Stimulated activated CD4-positive, alpha-beta T cell treated with anti-CD3 and anti-CD28 coated beads, Interleukin-2, amount 100 ng/mL, for 24 hours (primary cell): ENCODE measurements around the gene SVOP.
"Not testable (repeated sequence)": the region's sequence is repeated elsewhere in the genome, so short reads cannot be mapped to it uniquely, and the experiment has no call there.

Source experiments
- DNase-seq, 2 donors: peaks; one replicate each; pipeline ENCODE4 v3.0.0-alpha.2; 2020

The SVOP gene

DNA sequence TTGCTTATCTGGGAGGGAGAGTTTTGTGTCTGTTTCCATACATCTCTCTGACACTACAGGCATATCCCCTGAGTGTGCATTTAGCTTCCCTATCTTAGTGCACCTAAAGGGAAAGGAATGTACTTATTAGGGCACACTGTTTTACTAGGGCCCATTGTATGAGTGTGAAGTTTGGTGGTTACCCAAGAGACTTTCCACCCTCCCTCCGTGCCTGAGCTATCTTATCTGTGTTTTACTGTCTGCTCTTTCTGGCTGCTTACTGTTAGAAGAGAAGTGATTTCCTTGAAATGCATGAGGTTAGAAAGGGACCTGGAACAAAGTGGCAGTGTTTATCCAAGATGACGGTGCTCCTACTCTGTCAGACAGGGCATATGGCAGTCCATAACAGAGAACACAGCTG is 8.5 kb upstream of the SVOP start:
- no peak for DNase-seq

DNA sequence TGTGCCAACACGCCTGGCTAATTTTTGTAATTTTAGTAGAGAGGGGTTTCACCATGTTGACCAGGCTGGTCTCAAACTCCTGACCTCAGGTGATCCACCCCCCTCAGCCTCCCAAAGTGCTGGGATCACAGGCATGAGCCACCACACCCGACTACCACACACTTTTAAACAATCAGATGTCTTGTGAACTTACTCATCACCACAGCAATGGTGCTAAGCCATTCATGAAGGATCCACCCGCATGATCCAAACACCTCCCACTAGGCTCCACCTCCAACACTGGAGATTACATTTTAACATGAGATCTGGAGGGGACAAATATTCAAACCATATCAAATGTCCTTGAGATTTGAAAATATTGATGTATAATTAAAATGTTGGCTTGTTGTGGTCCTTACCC is 7.8 kb upstream of the SVOP start:
- not testable (repeated sequence) for DNase-seq

DNA sequence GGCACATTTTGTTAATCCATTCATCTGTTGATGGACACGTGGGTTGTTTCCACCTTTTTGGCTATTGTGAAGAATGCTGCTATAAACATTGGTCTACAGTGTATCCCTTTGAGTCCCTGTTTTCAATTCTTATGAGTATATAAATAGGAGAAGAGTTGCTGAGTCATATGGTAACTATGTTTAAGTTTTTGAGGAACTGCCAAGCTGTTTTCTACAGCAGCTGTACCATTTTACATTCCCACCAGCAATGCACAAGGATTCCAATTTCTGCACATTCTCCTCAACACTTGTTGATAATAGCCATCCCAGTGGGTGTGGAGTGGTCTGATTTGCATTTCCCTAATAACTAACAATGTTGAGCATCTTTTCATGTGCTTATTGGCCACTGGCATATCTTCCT is 6.9 kb upstream of the SVOP start:
- DNase-seq: no peak

DNA sequence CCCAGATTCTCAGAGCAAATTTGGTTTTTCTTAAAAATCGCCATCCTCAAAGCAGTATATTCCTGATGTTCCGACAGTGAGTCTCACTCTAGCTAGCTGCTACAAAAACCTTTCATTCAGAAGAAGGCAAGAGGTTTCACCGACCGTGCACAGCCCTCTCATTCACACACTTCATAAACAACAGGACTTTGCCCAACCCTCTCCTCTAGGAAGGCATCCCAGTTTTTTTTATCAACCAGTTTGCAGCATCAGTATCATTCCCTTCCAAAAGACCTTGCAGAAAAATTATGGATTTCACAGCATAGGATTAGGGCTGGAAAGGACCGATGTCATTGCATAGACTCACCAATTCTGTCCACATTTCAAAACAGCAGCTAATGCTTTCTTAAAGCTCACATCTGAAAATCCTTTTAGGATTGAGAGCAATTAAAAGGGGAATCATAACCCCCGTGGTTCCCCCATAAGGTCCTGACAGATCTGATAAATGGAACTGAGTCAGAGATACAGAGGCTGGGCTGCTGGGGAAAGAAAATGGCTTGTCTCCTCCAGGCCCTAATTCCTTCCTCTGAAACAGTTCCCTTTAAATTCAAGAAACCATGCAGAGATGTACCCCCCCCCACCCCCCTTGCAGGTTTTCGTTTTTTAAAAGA is 597 bp downstream of the SVOP start:
- DNase-seq: no peak

DNA sequence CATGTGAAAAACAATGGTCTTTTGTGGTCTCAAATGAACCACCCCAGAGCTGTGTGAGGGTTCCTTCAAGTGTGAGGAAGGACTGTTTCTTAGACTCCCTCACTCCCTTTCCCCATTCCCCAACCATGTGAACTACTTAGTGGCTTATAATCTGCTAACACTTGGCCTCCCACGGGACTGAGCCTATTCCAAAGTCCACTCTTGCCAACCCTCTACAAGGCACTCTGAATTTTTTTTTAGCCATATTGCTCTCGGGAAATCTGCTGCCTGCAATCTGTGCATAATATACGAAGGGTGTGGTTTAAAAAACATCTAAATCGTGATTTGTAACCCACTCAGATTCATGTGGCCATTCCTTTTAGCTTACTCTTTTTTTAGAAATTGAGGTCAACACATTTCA is 2.6 kb downstream of the SVOP start:
- no peak for DNase-seq

DNA sequence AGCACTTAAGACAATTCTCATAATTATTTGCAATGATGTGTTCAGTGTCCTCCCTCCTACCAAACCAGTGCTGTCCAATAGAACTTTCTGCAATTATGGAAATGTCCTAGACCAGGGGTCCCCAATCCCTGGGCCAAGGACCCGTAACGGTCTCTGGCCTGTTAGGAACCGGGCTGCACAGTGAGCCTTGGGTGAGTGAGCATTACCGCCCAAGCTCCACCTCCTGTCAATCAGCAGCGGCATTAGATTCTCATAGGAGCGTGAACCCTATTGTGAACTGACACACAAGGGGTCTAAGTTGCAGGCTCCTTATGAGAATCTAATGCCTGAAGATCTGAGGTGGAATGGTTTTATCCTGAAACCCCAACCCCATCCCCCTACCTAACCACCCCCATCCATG is 3.9 kb downstream of the SVOP start:
- no peak for DNase-seq

DNA sequence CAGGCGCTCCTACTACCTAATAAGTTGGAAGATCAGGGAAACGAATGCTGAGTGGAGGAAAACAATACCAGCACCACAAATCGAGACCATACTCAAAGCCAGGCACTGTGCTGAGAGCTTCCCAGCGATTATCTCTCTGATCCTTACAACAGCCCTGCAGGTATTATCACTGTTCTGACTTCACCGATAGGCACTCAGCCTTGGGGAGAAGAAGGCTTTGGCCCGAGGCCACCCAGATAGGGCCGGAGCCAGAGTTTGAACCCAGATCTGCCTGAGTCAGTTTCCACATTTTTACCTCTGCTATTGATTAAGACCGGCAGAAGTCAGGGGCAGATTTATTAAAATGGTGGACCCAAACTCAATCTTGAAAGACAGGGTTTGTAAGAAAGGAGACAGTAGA is 4.9 kb downstream of the SVOP start:
- no peak for DNase-seq

DNA sequence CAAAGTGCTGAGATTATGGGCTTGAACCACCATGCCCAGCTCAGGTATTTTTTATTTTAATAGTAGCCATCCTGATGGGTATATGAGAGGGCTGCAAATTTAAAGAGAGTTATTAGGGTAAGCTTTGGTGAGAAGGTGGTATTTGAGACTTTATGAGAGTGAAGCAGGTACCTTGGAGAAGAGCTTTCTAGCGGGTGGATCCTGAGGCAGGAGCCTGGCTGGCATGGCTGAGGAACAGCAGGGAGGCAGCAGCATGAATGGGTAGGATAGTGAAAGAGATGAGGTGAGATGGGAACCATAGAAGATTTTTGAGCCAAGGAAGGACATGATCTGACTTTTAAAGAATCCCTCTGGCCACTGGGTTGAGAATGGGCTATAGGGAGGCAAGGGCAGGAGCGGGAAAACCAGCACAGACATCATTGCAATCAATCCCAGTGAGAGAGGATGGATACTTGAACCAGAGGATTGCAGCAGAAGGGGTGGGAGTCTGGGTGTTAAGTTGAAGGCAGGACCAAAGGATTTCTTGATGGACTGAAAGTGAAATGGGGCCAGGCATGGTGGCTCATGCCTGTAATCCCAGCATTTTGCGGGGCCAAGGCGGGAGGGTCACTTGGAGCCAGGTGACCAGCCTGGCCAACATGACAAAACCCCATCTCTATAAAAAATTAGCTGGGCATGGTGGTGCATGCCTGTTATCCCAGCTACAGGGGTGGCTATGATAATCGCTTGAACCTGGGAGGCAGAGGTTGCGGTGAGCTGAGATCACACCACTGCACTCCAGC is 5.7 kb downstream of the SVOP start:
- no peak for DNase-seq

DNA sequence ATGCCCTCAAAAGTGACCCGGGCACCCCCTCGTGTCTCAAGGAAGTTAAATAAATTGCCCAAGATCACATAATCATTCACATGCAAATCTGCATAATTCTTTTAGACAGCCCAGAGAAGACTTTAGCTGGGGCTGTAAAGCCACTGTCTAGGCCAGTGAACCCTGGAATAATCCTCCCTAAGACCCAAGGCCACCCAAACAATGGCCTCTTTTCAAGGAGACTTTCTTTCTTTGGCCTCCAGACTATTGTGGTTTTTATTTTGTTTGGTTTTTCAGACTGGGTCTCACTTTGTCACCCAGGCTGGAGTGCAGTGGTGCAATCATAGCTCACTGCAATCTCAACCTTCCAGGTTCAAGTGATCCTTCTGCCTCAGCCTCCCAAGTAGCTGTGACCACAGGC is 10.6 kb downstream of the SVOP start:
- DNase-seq: no peak

DNA sequence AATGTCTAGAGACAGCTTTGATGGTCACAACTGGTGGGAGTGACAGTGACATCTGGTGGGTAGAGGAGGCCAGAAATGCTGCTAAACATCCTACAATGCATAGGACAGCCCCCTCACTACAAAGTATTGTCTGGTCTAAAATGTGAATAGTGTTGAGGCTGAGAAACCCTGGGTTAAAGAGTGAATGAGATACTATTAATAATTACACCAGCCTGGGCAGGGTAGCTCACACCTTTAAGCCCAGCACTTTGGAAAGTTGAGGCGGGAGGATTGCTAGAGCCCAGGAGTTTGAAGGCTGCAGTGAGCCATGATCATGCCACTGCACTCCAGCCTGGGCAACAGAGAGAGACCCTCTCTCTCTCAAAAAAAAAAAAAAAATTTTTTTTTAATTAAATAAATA is 11.1 kb downstream of the SVOP start:
- DNase-seq: no peak

DNA sequence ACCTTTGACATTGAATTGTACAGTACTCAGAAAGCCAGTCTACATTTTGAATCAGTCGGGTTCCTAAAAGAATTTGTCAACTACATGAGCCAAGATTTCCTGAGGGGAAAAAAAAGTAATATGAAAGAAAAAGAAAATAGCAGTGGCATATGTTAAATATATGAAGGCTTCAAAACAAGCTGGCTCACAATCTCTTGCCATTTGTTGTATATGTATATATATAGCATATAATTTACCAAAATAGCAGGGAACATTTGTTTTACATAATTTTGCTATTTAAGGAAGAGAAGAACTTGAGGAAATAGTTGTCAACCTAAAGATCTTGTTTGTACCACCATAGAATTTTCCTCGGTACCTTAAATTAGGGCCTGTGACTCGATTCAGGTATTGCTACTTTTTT is 16.9 kb downstream of the SVOP start:
- no peak for DNase-seq

DNA sequence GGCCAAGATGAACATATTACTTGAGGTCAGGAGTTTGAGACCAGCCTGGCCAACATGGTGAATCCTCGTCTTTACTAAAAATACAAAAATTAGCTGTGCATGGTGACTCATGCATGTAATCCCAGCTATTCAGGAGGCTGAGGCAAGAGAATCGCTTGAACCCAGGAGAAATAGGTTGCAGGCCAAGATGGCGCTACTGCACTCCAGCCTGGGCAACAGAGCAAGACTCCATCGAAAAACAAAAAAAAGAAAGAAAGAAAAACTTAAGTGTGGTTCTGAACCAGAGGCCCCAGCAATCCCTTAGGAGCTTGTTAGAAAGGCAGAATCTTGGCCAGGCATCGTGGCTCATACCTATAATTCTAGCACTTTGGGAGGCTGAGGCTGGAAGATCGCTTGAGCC is 24.5 kb downstream of the SVOP start:
- no peak for DNase-seq

DNA sequence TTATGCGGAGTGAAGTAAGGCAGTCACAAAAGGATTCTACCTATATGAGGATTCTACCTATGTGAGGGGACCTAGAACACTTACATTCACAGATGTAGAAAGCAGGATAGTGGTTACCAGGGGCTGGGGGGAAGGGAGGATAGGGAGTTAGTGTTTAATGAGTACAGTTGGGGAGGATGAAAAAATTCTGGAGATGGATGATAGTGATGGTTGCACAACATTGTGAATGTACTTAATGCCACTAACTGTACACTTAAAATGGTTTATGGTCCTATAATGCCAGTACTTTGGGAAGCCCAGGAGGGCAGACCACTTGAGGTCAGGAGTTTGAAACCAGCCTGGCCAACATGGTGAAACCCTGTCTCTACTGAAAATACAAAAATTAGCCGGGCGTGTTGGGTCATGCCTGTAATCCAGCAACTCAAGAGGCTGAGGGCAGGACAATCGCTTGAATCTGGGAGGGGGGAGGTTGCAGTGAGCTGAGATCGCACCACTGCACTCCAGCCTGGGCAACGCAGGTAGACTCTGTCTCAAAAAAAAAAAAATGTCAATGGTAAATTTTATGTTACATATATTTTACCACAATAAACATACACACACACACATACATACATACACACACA is 25.4 kb downstream of the SVOP start:
- DNase-seq: no peak

DNA sequence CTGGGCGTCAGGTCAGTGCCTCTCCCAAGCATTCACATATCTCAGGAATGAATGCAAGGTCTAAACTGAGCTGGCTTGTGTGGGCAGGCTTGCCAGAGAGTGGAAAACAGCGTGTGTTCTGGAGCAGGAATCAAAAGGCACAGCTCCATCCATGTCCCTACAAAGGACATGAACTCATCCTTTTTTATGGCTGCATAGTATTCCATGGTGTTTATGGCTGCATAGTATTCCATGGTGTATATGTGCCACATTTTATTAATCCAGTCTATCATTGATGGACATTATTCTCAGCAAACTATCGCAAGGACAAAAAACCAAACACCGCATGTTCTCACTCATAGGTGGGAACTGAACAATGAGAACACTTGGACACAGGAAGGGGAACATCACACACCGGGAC is 30.8 kb downstream of the SVOP start:
- not testable (repeated sequence) for DNase-seq

DNA sequence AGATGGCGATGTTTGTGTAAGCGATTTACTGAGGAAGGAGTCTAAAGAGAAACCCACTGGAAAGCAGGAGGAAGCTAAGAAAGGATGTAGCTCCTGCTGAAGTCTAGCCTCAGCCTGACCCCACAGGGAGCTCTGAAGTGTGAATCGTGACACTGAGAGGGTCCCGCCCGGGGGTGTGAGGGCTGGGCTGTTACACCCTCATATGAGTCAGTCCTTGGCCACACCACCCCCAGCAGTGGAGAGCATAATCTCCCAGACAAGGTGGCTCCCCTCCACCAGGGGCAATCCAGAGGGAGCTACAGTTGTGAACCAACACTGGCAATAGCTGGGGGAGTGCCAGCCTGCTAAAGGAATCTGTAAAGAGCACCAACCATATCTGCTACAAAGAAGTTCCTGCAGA is 31.5 kb downstream of the SVOP start:
- no peak for DNase-seq

DNA sequence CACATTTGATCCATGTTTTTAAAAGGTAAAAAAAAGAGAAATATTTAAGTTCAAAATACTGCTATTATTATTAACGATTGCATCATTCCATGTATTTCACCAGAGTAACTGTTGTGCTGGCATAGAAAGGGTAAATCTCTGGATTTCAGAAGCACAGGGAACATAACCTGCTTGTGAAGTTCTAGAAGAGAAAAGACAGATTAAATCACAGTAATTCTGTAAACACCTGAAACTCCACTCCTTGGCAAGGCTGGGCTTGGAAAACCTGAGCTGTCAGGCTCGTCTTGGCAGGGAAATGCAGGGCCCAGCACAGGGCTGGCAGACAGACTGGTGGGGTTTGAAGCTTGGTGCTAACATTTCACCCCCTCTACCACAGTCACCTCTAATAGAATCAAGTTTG is 35.1 kb downstream of the SVOP start:
- DNase-seq: no peak

DNA sequence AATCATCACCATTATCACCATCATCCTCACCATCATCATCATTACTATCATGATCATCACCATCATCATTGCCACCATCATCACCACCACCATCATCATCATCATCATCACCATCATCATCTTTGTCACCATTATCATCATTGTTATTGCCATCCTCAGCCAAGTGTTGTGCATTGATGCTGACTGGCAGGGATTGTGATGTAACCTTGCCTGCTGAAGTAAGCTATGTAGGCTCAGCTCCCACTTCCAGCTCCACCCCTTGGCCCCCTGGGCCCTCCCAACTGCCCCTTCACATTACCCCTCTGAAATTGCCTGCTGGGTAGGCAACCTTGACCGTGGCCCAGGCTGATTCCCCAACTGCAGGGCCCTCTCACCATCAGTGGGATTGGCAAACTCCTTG is 37.6 kb downstream of the SVOP start:
- DNase-seq: no peak

DNA sequence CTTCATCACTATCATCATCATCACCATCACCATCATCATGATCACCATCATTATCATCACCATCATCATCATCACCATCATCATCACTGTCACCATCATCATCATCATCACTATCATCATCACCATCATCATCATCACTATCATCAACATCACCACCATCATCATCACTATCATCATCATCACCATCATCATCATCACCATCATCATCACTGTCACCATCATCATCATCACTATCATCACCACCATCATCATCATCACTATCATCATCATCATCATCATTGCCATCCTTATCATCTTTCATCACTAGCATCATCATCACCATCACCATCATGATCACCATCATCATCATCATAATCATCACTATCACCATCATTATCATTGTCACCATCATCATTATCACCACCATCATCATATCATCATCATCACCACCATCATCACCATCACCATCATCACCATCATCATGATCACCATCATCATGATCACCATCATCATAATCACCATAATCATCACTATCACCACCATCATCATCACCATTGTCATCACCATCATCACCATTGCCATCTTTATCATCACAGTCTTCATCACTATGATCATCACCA is 38.1 kb downstream of the SVOP start:
- DNase-seq: no peak

DNA sequence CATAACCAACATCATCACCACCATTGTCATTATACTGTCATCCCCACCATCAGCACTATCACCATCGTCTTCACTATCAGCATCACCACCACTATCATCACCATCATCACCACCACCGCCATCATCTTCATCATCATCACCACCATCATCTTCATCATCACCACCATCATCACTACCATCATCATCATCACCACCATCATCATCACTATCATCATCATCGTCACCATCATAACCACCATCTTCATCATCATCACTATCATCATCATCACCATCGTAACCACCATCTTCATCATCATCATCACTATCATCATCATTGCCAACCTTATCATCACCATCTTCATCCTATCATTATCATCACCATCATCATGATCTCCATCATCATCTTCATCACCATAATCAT is 39.0 kb downstream of the SVOP start:
- no peak for DNase-seq

DNA sequence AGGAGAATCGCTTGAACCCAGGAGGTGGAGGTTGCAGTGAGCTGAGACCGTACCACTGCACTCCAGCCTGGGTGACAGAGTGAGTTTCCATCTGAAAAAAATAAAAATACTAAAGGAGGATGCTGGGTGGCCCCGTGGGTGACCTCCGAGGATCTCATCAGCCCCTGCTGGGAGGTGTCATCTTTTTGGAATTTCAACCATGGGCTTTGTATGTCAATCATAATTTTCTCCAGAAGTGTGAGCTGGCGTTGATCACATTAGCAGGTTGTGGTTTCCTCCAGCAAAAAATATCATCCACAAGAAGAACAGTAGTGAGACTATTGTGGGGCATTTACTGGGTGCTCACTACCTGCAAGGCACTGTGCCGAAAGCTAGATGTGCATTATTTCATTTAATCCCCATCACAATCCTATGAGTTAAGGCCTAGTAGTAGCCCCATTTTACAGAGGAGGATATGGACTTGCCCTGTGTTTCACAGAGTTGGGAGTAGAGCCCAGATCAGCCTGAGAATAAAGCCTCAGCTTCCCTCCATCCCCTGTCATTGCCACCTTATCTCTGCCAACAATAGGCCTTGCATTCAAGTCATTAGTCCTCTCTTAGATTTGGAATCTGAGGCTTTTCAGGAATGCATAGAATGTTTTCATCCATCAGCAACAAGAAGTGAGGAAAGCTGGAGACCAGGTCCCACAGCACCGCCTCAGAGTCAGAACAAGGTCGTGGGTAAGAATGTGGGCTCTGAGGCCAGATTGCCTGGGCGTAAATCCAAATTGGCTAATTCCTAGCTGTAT is 39.8 kb downstream of the SVOP start:
- DNase-seq: no peak

DNA sequence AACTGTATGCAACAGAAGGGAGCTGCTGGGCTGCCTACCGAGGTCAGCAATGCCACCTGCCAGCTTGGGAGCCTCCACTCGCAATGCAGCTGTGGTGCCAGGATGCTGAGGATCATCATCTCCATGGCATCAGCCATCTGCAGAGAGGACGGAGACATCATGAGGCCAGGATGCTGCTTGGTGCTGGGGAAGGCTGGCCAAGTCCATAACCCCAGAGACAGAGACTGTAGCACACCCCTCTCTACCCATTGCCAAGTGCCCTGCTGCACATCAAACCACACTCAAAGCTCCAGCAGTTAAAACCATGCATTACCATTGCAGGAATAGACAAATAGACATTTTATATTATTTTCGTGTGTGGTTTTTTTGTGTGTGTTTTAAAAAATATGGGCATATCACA is 43.5 kb downstream of the SVOP start:
- DNase-seq: no peak

DNA sequence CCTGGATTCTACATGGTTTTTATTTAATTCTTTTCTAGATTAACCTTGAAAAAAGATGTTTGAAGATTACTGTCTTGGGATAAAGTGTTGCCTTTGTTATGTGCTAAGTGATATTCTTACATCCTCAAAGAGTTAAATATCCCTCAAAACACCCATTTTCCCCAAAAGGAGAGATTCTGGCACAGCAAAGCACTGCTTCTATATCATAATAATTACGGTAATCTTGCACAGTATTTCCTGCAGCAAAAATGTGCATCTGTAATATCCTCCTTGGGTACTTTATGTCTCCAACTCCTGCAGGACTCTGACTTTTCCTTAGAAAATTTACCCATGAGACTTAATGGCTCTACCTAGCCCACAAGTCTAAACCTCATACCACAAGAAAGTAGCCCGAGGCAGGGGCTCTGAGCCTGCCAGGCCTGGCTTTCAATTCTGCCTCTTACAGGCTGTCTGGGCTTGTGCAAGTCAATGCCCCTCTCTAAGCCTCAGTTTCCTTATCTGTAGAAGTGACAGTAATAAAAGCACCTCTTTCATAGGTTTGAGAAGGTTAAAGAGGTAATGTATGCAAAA is 45.8 kb downstream of the SVOP start:
- DNase-seq: no peak

DNA sequence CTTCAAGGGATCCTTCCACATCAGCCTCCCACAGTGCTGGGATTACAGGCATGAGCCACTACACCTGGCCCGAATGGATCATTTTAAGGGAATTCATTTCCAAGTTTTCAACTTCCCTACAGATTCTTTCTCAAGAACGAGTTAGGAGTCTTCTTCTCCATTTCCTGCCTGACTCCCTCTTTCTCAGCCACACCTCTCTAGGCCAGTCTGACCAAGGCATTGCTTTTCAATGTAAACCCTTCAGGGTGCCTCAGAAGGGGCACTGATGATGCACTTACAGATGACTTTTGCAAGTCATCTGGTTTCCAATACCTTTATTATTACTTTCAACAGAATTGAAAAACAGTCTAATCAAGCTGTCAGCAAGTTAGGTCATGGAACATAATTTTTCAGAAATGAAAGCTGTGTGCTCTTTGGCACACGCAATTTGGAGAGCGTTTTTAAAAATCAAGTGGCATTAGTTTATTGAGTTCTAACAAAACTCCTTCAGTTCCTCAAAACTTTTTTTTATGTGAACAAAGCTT is 47.2 kb downstream of the SVOP start:
- no peak for DNase-seq
